ENCODE data around the gene CNPY2.
"Not testable (repeated sequence)": the region's sequence is repeated elsewhere in the genome, so short reads cannot be mapped to it uniquely, and the experiment has no call there.

CNPY2 gene

DNA sequence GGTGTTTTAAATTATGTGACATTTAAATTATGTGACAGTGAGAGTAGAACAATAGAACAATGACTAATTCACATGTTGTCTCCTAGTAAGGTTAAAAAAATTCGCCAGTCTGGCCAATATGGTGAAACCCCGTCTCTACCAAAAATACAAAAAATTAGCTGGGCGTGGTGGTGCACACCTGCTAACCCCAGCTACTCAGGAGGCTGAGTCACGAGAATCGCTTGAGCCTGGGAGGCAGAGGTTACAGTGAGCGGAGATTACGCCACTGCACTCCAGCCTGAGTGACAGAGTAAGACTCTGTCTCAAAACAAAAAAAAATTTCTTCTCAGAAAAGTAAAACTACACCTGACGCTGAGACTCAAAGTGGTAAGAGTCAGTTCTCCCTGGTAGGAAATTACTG, 18.4 kb downstream of the CNPY2 start:
- no peak for DNase-seq

DNA sequence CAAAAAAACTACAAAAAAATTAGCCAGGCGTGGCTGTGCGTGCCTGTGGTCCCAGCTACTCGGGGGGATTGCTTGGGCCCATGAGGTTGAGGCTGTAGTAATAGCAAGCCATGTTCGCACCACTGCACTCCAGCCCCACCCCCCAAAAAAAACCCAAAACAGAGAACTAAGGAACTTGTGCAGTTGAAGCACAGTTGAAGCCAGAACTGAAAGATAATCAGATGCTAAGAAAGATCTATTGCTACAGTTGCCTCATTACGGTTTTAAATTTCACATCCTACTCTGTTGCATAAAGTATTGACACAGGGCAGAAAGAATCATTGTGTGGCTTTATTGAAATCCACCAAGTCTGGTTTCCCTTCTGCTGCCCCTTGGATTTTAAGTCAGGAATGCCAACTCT, 19.5 kb downstream of the CNPY2 start:
- DNase-seq, result no peak

DNA sequence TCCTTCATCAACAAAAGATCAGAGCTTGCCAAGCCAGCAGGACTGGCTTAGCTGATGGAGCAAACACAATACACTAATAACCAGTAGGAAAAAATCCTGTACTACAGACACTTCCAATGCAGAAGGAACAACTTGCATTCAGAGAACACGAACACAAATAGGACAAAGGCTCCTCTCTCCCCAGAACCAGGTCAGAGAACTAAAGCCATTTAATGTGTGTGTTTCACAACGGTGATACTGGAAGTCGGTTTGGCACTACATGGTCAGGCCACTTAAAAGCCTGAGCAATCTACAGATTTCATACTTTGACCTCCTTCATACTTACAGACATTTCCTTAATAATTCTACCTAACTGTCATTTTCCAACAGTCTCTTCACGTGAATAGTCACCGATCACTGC, 22.0 kb downstream of the CNPY2 start:
- DNase-seq, result no peak

DNA sequence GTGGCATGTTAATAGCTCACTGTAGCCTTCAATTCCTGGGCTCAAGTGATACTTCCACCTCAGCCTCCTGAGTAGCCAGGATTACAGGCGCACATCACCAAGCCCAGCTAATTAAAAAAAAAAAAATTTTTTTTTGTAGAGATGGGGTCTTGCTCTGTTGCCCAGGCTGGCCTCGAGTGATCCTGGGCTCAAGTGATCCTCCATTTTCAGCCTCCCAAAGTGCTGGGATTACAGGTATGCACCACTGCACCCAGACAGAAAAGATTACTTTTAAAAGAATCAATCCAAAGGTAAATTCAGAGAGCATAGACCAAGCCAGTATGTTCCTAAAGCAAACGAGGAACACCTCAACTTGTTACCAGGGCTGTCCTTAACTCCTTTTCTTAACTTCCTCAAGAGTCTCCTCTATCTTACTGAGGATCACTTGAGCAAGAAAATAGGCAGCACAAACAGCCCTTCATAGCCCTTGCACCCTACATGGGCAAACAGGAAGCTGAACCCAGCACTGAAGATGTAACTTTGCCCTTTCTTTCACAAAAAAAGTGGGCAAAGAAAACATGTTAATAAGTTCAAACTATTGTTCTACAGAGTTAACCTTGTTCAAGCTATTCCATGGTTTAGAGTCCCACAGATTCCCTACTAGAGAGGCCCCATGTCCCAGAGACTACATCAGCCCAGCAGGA, 26.9 kb downstream of the CNPY2 start:
- no peak for DNase-seq

DNA sequence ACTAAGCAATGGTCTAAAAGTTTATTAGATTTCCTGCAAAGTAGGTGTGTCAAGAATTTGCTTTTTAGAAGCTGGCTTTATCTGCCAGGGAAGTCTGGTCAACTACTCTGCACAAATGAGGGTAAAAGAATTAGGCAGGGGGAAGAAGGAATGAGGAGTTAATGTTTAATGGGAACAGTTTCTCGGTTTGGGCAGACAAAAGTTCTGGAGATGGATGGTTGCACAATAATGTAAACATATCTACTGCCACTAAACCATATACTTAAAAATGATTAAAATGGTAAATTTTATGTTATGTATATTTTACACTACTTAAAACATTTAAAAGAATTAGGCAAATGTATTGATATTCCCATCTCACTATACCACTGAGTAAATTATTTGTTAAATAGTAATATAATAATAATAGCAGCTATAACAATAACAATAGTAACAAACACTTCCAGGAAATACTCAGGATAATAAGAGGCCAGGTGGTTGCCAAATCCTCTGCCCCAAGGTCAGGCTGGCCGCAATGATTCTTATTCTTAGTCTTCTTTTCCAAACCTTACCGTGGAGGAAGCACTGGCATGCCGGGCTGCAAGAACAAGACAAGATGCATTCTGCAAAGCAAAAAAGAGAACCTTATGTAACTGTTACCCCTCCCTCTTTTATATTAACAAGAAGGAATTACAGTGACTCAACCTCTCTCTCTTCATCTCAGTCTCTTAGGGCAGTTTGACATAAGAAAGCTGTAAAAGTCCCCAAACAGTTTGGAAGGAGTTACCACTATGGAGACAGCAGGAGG, 29.6 kb downstream of the CNPY2 start:
- DNase-seq, result no peak

DNA sequence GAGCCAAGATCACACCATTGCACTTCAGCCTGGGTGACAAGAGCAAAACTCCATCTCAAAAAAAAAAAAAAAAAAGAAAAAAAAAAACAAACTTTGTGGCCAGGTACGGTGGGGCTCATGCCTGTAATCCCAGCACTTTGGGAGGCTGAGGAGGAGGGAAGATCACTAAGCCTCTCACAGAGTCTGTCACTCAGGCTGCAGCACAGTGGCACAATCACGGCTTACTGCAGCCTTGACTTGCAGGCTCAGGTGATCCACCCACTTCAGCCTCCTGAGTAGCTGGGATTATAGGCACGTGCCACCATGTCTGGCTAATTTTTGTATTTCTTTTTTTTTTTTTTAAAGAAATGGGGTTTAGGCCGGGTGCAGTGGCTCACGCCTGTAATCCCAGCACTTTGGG, 31.5 kb downstream of the CNPY2 start:
- DNase-seq, result not testable (repeated sequence)

DNA sequence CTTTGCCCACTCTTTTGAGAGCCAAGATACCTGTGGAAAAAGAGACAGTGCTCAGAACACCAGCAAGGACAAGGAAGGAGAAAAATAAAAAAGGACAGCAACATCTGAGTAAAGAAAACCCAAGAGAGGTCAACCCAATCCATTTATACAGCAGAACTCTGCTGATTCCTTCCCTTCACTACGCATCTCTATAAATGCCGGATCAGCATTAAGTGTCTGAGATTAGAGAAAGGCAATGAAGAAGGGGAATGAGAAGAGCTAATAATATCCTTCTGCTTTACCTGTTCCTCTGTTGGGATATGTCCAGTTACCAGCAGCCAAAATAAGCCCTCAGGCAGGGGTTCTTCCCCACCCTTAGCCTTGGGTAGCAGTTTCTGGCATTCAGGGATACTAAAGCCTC, 33.2 kb downstream of the CNPY2 start:
- DNase-seq, result no peak

DNA sequence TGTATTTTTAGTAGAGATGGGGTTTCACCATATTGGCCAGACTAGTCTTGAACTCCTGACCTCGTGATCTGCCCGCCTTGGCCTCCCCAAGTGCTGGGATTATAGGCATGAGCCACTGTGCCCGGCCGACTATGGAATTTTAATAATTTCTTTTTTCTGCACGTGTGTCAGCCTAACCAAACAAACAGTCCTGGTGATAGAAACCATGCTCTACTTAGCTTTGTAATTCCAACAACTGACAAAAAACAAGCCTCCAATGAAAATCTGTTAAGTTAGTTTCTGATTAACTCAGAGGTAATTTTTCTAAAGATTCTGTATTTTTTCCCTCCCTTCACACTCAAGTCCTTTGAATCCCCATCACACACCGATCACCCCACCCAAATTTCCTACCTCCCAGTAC, 33.8 kb downstream of the CNPY2 start:
- DNase-seq, result no peak

DNA sequence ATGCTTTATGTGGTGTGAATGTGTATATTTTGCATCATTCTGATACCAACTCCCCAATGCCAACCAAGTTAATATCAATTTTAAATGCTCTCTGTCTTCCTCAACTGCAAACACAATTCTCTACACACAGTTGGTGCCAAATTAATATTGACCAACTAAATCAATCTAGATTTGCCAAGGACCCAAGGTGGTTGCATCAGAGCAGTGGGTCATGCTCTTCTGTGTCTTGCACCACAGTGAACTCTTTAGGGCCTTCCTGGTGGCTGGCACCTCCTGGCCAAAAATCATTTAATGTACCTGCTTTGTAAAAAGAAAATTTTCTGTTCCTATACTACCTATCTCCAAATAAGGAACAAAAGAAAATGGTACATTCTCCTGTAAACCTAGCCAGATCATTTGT, 34.9 kb downstream of the CNPY2 start:
- no peak for DNase-seq

DNA sequence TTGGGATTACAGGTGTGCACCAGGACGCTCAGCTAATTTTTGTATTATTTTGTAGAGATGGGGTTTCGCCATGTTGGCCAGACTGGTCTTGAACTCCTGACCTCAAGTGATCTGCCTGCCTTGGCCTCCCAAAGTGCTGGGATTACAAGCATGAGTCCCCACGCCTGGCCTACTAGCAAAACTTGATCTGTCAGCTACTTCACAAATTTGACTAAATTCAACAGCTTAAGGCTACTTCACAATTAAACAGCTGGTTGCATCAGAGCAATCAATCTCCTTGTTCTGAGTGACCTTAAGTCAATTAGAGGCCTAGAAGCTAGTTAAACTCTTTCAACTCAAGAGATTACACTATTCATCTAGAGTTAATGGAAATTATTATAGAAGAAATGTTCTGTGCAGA, 36.9 kb downstream of the CNPY2 start:
- DNase-seq, result no peak

DNA sequence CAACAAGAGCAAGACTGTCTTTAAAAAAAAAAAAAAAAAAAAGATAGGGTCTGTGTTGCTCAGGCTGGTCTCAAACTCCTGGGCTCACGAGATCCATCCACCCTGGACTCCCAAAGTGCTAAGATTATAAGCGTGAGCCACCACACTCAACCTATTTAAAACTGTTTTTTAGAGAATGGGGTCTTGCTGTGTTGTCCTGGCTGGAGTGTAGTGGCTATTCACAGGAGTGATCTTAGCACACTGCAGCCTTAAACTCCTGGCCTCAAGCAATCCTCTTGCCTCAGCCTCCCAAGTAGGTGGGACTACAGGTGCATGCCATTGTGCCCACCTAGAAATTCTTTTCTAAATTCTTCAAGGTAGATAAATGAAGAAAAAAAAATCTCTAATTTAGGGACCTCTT, 41.5 kb downstream of the CNPY2 start:
- no peak for DNase-seq

DNA sequence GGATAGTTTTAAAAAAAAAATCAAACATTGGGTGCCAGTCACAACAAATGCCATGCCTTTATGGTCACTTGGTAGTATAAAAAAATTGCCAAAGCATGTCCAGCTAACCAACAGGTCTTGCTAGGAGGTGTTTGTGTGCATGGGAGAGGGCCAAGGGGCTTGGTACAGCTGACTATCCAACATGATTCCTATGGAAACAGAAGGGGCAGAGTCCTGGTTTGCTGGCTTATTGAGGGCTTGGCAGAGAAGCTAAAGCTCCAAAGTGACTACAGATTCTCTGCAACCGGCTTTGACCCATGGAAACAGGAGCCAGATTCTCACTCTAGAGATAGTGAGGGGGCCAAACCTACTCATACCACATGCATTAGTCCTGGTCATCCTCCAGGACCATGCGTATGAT, 43.3 kb downstream of the CNPY2 start:
- not testable (repeated sequence) for DNase-seq

DNA sequence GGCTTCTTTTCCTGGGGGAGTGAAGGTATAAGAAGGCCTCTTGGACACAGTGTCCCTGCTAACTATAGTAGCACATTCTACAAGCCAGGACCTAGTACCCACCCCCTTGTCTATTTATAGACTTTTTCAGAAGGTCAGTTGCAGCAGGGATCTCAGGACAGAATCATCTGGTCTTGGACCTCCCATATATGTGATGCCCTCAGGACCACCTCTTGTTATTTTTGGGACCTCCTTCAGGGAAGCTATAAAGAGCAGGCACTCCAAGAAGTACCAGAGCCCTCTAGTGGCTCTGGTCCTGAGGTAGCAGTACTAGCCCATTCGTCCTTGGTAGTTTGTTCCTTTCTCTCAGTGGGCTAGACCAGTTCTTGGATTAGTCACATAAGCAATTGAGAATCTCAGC, 44.8 kb downstream of the CNPY2 start:
- DNase-seq, result no peak

DNA sequence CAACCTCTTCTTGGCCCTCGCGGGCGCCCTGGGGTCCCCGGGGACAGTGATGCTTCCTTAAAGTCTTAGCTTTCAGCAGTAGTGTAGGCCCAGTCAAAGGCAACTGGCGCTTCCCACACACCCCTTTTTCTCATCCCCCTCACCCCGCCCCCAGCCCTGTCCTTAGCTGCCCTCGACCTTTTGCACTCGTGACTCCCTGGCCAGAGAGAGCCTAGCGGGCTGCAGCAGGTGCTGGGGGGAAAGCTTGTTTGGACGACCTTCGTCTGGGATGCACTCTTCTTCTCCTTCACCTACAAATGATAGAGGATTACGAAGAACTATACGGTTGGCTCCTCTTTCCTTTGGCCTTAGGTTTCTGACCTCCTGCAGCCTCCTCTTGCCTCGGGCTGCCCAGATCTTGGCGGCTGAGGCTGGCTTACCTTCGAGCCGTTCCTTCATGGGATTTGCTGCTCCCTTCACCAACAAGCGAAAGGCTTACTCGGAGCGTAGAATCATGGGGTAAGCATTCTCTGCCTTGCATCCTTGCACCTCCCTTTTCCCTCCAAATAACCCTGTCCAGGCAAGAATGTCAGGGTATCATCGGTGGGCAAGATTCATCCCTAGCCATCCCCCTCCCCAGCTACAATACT, 48.2 kb downstream of the CNPY2 start:
- no peak for DNase-seq

DNA sequence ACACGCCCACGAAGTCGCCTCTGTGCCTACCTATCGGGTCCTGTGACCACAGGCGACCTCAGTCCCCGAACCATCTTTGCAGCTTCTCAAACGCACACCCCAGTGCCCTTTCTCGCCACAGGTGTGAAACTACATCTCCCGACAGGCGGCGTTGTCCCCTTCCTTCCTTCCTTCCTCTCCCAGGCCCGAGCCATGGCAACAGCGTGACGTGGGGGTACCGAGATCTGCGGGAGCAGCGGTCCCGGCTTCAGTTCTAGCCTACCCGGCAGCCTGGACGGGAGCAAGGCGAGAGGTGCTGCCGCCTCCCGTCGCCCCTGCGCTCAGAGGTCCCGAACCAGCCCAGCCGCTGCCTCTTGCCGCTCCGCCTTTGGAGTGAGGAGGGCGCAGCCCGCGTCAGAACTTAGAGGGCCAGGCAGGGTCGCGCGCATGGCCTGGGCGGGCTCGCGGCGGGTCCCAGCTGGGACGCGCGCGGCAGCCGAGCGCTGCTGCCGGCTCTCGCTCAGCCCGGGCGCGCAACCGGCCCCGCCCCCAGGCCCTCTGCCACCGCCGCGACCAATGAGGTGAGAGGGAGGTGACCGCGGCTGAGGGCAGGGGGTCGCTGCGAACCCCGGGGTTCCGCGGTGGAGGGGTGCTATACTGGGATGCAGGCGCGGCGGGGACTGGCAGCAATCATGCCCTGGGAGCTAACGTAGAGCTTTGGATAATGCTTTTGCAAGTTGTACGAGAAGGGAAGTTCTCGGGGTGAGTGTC, 48.9 kb downstream of the CNPY2 start, which contains the start of gene COQ10A:
COQ10A (plus strand) TSS at position 250 of the 750 bp plus-strand sequence; CDS start at position 427, 177 bp downstream.
- DNase-seq, result peak; percentile 98

DNA sequence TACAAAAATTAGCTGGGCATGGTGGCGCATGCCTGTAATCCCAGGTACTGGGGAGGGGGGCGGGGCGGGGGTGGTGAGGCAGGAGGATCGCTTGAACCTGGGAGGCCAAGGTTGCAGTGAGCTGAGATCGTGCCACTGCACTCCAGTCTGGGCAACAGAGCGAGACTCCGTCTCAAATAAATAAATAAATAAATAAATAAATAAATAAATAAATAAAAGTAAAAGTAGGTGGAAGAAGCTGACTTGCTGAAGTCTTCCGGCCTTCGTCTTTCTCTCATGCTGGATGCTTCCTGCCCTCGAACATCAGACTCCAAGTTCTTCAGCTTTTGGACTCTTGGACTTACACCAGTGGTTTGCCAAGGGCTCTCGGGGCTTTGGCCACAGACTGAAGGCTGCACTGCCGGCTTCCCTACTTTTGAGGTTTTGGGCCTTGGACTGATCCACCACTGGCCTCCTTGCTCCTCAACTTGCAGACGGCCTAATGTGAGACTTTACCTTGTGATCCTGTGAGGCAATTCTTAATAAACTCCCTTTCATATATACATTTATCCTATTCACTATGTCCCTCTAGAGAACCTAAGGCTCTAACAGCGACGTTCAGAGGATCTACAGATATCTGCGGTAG, 49.6 kb downstream of the CNPY2 start:
- not testable (repeated sequence) for DNase-seq

DNA sequence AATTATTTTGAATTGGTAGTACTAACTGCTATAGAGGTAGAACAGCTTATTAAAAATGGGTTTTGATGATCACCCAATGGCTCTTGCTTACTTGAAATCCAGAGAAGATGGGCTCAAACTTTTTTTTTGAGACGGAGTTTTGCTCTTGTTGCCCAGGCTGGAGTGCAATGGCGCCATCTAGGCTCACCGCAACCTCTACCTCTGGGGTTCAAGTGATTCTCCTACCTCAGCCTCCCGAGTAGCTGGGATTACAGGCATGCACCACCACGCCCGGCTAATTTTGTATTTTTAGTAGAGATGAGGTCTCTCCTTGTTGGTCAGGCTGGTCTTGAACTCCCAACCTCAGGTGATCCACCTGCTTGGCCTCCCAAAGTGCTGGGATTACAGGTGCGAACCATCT, 52.8 kb downstream of the CNPY2 start:
- not testable (repeated sequence) for DNase-seq

DNA sequence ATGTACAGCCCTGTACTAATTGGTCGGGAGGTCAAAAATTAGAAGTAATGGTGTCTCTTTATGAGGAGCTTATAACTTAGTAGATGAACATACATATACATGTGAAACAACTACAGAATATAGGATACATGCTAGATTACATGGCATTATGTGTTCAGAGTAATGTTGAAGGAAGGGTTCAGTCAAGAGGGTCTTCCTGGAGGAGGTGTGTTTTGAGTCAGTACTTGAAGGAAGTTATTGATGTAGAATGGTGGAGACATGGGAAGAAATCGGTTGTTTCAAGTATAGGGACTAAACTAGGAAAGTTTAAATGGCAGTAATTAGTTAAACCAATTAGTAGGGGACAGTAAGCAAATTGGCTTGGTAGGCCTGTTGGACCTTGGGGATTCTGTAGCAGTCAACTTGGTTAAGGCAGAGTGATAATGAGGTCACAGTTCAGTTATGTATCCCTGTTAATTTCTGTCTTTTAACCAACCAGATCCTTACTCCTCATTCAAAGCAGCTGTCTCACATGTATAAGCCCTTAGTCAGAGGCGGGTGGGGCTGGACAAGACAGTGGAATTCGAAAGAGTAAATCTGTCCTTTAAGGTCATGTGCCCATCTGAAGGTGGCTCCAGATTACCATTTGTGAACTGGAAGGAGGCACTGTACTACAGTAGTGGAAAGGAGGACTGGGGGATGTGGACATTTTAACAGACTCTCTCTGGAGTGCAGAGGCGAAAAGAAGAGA, 54.1 kb downstream of the CNPY2 start:
- no peak for DNase-seq

DNA sequence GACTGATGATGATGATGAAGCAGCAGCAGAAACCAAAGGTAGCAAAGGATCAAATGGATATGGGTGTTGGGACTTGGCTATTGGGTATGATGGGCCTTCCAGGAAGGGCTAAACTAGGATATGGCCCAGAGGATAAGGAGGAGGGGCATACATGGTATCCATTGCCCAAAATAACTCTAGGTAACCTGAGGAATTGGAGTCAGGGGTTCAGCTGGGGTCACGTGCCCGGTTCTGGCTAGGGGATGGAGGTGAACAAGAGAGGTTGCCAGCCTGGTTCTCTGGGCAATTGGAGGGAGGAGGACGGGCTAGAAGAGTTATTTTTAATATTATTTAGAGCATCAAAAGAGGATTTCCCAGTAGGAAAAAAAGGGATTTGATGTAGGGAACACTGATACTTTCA, 54.9 kb downstream of the CNPY2 start:
- no peak for DNase-seq

DNA sequence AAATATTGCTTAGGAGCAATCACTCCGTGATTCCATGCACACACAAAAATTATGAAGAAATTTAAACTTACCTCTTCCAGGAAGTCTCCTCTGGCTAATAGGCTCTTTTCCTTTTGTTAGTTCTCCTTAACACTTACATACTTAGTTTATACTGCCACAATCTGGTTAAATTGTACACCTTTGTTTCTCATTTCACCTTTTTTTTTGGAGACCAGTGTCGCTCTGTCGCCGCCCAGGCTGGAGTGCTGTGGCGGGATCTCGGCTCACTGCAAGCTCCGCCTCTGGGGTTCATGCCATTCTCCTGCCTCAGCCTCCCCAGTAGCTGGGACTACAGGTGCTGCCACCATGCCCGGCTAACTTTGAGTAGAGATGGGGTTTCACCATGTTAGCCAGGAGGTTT, 55.4 kb downstream of the CNPY2 start:
- DNase-seq, result no peak
